Caco-2 (cell line): Measurements from ENCODE around the gene ZNF45. TPM values are rescaled to one million over a fixed set of nuclear protein-coding genes. Genes with fewer than 3 reads are reported as not detected.

Experiments used
- BruUV-seq: library from RNA; stranded (reverse); fragments of 400-500 nt; replicated peaks from 2 replicates; lab custom pipeline; 2021; lab: Mats Ljungman, UMichigan
- CTCF ChIA-PET: fragments of 300-600 bp; sonication (Branson Sonifier 250); formaldehyde crosslinking; loops from one replicate; lab custom pipeline; 2022; ENCODE audit warnings: antibody characterized with exemption; lab: Charles Lee
- POLR2A ChIA-PET: fragments of 300-600 bp; sonication (Branson Sonifier 250); formaldehyde crosslinking; loops from one replicate; lab custom pipeline; 2022; ENCODE audit warnings: antibody characterized with exemption; lab: Charles Lee
- DNase-seq, 2 experiments: peaks; one replicate each; pipeline versions ENCODE4 v3.0.0 to v3.0.0-alpha.2; 2020 to 2022
- H3K27me3 ChIP-seq: replicated peaks from 2 replicates; pipeline ENCODE4 v1.6.0; 2011; ENCODE audit warnings: low read length; ENCODE audit not compliant: control insufficient read depth, insufficient read depth
- H3K36me3 ChIP-seq: 2 replicates; pipeline ENCODE4 v1.5.1; 2011; ENCODE audit warnings: low read length; ENCODE audit not compliant: control insufficient read depth, insufficient read depth
- H3K4me1 ChIP-seq: fragments of 250-450 bp; sonication (Bioruptor Pico); 2 replicates; pipeline ENCODE4 v1.5.1; 2020; ENCODE audit warnings: mild to moderate bottlenecking
- H3K4me3 ChIP-seq: 2 replicates; pipeline ENCODE4 v1.5.1; 2011; ENCODE audit warnings: low read depth, mild to moderate bottlenecking, control low read depth, low read length
- H3K9me3 ChIP-seq: fragments of 250-450 bp; sonication (Bioruptor Pico); 2 replicates; pipeline ENCODE4 v1.5.1; 2020; ENCODE audit warnings: mild to moderate bottlenecking, moderate library complexity
- H3K27ac Mint-ChIP-seq: one replicate; pipeline ENCODE4 v1.8.0; 2022; ENCODE audit warnings: mixed read lengths; ENCODE audit not compliant: unreplicated experiment
- H3K27me3 Mint-ChIP-seq: one replicate; pipeline ENCODE4 v1.8.0; 2022; ENCODE audit warnings: mixed read lengths; ENCODE audit not compliant: insufficient read depth, unreplicated experiment
- H3K36me3 Mint-ChIP-seq: one replicate; pipeline ENCODE4 v1.8.0; 2022; ENCODE audit warnings: mild to moderate bottlenecking, mixed read lengths; ENCODE audit not compliant: insufficient read depth, unreplicated experiment
- H3K4me1 Mint-ChIP-seq: one replicate; pipeline ENCODE4 v1.8.0; 2022; ENCODE audit warnings: low read depth, mixed read lengths; ENCODE audit not compliant: unreplicated experiment
- H3K4me3 Mint-ChIP-seq: one replicate; pipeline ENCODE4 v1.8.0; 2022; ENCODE audit warnings: mild to moderate bottlenecking, moderate library complexity, mixed read lengths; ENCODE audit not compliant: unreplicated experiment
- H3K9me3 Mint-ChIP-seq: one replicate; pipeline ENCODE4 v1.8.0; 2022; ENCODE audit warnings: mixed read lengths; ENCODE audit not compliant: unreplicated experiment
- CTCF ChIP-seq, 2 experiments: fragments of 200-600 bp in 1 of 2; IDR thresholded peaks; 1 replicate in 1 of 2; 2 replicates in 1 of 2; pipeline versions ENCODE4 v1.5.1 to v1.8.0; 2011 to 2022; ENCODE audit warnings: antibody characterized with exemption in 1 of 2, control low read depth in 1 of 2, inconsistent platforms in 1 of 2, low read depth in 1 of 2, low read length in 1 of 2, mild to moderate bottlenecking in 1 of 2, moderate library complexity in 1 of 2; ENCODE audit not compliant: insufficient read depth in 1 of 2, severe bottlenecking in 1 of 2, unreplicated experiment in 1 of 2
- intact Hi-C: fragments of 100-400 bp; cut with micrococcal nuclease; formaldehyde crosslinking; loops from one replicate; pipeline ENCODE4 v1.10.0; 2022; ENCODE audit not compliant: unreplicated experiment
- total RNA-seq: library from RNA; stranded (reverse); gene quantifications from 2 replicates; pipeline ENCODE4 v1.2.3, GENCODE V29; 2022

Gene ZNF45
- total RNA-seq, 1 experiment from 2014 or later, result 14.8 TPM

GRCh38 chr19:43895727-43896308 is 39.3 kb downstream of the ZNF45 start:
- no peak for TF ChIP-seq CTCF (IDR thresholded peaks at IDR 0.05; ENCODE audit: insufficient read depth in 1 of 2, low read depth in 1 of 2, low read length in 1 of 2, severe bottlenecking in 1 of 2, unreplicated experiment in 1 of 2)

GRCh38 chr19:43883864-43884263 is 51.2 kb downstream of the ZNF45 start, which contains the start of gene ZNF404:
ZNF404 (minus strand) TSS chr19:43883964.
- DNase-seq, result no peak
- CTCF ChIA-PET, result no interaction called here
- Mint-ChIP-seq H3K4me1 (no peaks in the 10 kb centered on the region), H3K36me3 (no peaks in the 10 kb centered on the region), H3K9me3 (peaks cover 72% of the 10 kb centered on the region), H3K27ac (no peak within 1 kb of the TSS), H3K27me3 (peaks cover 2% of the 10 kb centered on the region), H3K4me3 (no peak within 1 kb of the TSS)
- no peaks in the 10 kb centered on the region for H3K36me3 ChIP-seq
- intact Hi-C loops, result no loop called here
- POLR2A ChIA-PET, result no interaction called here
- no peaks in the 10 kb centered on the region for H3K27me3 ChIP-seq
- no TSS peak for BruUV-seq
- TF ChIP-seq CTCF (IDR thresholded peaks at IDR 0.05; ENCODE audit: insufficient read depth in 1 of 2, low read depth in 1 of 2, low read length in 1 of 2, severe bottlenecking in 1 of 2, unreplicated experiment in 1 of 2), result no peak
- no peaks in the 10 kb centered on the region for H3K4me1 ChIP-seq
- H3K9me3 ChIP-seq, result peaks cover 28% of the 10 kb centered on the region
- no peak within 1 kb of the TSS for H3K4me3 ChIP-seq

More at GRCh38 chr19:43895727-43896308, 39.3 kb downstream of the ZNF45 start:
- Mint-ChIP-seq H3K27ac (no peak overlapping the region), H3K4me3 (no peak overlapping the region), H3K4me1 (no peaks in the 10 kb centered on the region), H3K9me3 (peaks cover 19% of the 10 kb centered on the region), H3K36me3 (peaks cover 6% of the 10 kb centered on the region), H3K27me3 (no peaks in the 10 kb centered on the region)
- Histone ChIP-seq H3K36me3 (no peaks in the 10 kb centered on the region), H3K4me3 (no peak overlapping the region), H3K27me3 (no peaks in the 10 kb centered on the region), H3K4me1 (no peaks in the 10 kb centered on the region), H3K9me3 (no peaks in the 10 kb centered on the region; the same call in 1 of the 2 replicates)
- intact Hi-C loops, result no loop called here
- BruUV-seq, result no TSS peak
- CTCF ChIA-PET, result interaction anchor here (1.0 kb wide), 1 partner anchor 55 kb away, joined by 4 read pairs; the partner anchor contains the start of gene ZNF221
- DNase-seq, result no peak
- POLR2A ChIA-PET, result no interaction called here

GRCh38 chr19:43880483-43880882 is 54.6 kb downstream of the ZNF45 start:
- Histone ChIP-seq H3K4me1 (no peaks in the 10 kb centered on the region), H3K27me3 (no peaks in the 10 kb centered on the region), H3K9me3 (peaks cover 34% of the 10 kb centered on the region), H3K36me3 (no peaks in the 10 kb centered on the region), H3K4me3 (no peak overlapping the region)
- no peak for DNase-seq
- H3K27ac Mint-ChIP-seq, result no peak overlapping the region
- no TSS peak for BruUV-seq
- H3K27me3 Mint-ChIP-seq, result peaks cover 2% of the 10 kb centered on the region
- ChIA-PET POLR2A (no interaction called here), CTCF (no interaction called here)
- peaks cover 72% of the 10 kb centered on the region for H3K9me3 Mint-ChIP-seq
- intact Hi-C loops, result no loop called here
- TF ChIP-seq CTCF (IDR thresholded peaks at IDR 0.05; ENCODE audit: insufficient read depth in 1 of 2, low read depth in 1 of 2, low read length in 1 of 2, severe bottlenecking in 1 of 2, unreplicated experiment in 1 of 2), result no peak
- no peak overlapping the region for H3K4me3 Mint-ChIP-seq
- H3K4me1 Mint-ChIP-seq, result no peaks in the 10 kb centered on the region
- no peaks in the 10 kb centered on the region for H3K36me3 Mint-ChIP-seq
